Cardiac muscle cell (in vitro differentiated cells and primary cell): ENCODE results near the gene CLPX. TPM values are rescaled to one million over a fixed set of nuclear protein-coding genes. Genes with fewer than 3 reads are reported as not detected.

Experiments
- DNase-seq, 2 donors: peaks; one replicate each; pipeline versions ENCODE4 v3.0.0 to v3.0.0-alpha.2; 2010 to 2017; ENCODE audit warnings: low read depth in 1 of 2, low spot score in 1 of 2
- H3K27ac ChIP-seq: fragments of 200-600 bp; sonication (generic); 2 replicates; pipeline ENCODE4 v1.5.1; 2016
- H3K27me3 ChIP-seq: fragments of 200-600 bp; sonication (generic); 2 replicates; pipeline ENCODE4 v1.6.0; 2016; ENCODE audit warnings: control low read depth
- H3K36me3 ChIP-seq: fragments of 200-600 bp; sonication (generic); 2 replicates; pipeline ENCODE4 v1.5.1; 2016; ENCODE audit warnings: control low read depth
- H3K4me1 ChIP-seq: fragments of 200-600 bp; sonication (generic); 2 replicates; pipeline ENCODE4 v1.8.1; 2017; ENCODE audit warnings: low read depth, mild to moderate bottlenecking, mixed run types
- H3K4me3 ChIP-seq: fragments of 200-600 bp; sonication (generic); 2 replicates; pipeline ENCODE4 v1.5.1; 2016; ENCODE audit warnings: mild to moderate bottlenecking
- H3K9me3 ChIP-seq: fragments of 200-600 bp; sonication (generic); 2 replicates; pipeline ENCODE4 v1.5.1; 2017; ENCODE audit warnings: low read depth, mild to moderate bottlenecking, control low read depth
- CTCF ChIP-seq: IDR thresholded peaks from 2 replicates; pipeline ENCODE4 v1.5.1; 2012; ENCODE audit warnings: low read depth, mild to moderate bottlenecking, low read length
- polyA plus RNA-seq: library from polyadenylated mRNA; unstranded; fragments of >200 nt; fragmentation: Nextera tagmentation; extraction: Ambion mirVana; gene quantifications from 2 replicates; pipeline ENCODE4 v1.2.1, GENCODE V29; 2016
- total RNA-seq: library from RNA; depleted of rRNA; stranded (reverse); fragments of >200 nt; gene quantifications from 2 replicates; pipeline ENCODE4 v1.2.3, GENCODE V29; 2016

The CLPX gene
- total and polyA plus RNA-seq, 2 experiments from 2014 or later: 31.2 to 55.2 TPM

- no peak overlapping the region for H3K4me3 ChIP-seq
- no peak overlapping the region for H3K27ac ChIP-seq
- TF ChIP-seq CTCF: no peak
- no peaks in the 10 kb centered on the region for H3K36me3 ChIP-seq
- no peaks in the 10 kb centered on the region for H3K9me3 ChIP-seq
- no peaks in the 10 kb centered on the region for H3K27me3 ChIP-seq
- DNase-seq: no peak
- peaks cover 8% of the 10 kb centered on the region for H3K4me1 ChIP-seq
These were observed 20.0 kb upstream of the CLPX start for GRCh38 chr15:65204931-65205660.

DNA sequence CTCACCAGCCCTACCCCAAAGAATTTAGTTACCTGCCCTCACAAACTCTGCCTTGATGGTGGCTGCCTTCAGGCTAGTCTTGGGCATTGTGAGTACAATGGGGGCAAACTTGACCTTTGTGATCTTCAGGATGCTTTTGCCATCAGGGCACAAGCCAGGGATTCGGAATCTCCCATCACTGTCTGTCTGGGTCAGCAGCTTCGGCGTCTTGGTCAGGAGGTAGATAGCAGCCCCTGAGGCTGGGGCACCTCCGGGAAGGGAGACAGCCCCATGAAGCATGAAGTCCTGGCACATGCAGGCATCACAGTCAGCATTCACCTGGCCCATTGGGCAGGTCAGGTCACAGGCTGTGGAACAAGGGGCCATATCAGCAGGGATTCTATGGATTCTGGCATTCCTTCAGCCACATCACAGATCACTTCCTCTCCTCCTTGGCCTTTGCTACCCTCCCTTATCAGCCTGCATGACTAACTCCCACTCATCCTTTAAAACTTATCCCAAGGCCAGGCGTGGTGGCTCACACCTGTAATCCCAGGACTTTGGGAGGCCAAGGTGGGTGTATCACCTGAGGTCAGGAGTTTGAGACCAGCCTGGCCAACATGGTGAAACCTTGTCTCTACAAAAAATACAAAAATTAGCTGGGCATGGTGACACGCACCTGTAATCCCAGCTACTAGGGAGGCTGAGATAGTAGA lies 19.2 kb upstream of the CLPX start:
- TF ChIP-seq CTCF: no peak
- Histone ChIP-seq H3K27me3 (no peaks in the 10 kb centered on the region), H3K27ac (no peak overlapping the region), H3K4me1 (peaks cover 2% of the 10 kb centered on the region), H3K4me3 (no peak overlapping the region), H3K9me3 (no peaks in the 10 kb centered on the region), H3K36me3 (no peaks in the 10 kb centered on the region)
- DNase-seq: no peak

- no peak for TF ChIP-seq CTCF
- H3K4me1 ChIP-seq: no peaks in the 10 kb centered on the region
- H3K9me3 ChIP-seq: no peaks in the 10 kb centered on the region
- no peak overlapping the region for H3K27ac ChIP-seq
- no peak overlapping the region for H3K4me3 ChIP-seq
- DNase-seq: no peak
- H3K27me3 ChIP-seq: no peaks in the 10 kb centered on the region
- no peaks in the 10 kb centered on the region for H3K36me3 ChIP-seq
These were observed 16.8 kb upstream of the CLPX start for GRCh38 chr15:65201918-65202317.

DNA sequence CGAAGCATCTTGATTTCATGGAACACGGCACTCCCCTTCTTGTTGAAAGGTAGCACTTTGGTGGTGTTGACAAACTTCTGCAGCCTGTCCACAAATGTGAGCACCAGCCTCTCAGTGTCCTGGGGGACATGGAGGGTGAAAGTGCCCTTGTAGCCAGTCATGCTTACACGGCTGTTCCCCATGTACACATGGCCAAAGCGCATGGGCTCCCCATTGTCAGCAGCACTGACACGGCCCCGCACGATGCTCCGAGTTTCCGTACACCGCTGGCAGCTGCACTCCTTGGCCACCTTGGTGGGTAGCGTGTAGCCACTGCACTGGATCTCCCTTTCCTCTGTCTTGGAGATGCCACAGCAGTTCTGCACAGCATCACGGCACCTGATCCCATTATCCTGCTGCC lies 13.4 kb upstream of the CLPX start:
- Histone ChIP-seq H3K36me3 (no peaks in the 10 kb centered on the region), H3K4me1 (peaks cover 9% of the 10 kb centered on the region), H3K27ac (no peak overlapping the region), H3K9me3 (no peaks in the 10 kb centered on the region), H3K27me3 (no peaks in the 10 kb centered on the region), H3K4me3 (no peak overlapping the region)
- TF ChIP-seq CTCF: no peak
- no peak for DNase-seq

DNA sequence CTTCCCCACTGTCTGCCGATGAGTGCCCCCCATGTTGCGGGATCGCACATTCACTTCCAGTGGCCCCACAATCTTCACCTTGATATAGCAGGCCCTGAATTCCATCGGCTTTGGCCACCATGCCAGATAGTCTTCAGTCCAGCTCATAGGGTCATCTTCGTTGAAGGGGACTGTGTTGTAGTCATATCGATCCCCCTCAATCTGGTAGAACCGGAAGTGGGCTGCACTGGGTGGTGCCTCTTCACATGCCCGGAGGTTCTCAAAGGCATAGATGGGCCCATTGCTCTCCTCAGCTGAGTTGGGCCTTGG lies 12.1 kb upstream of the CLPX start:
- Histone ChIP-seq H3K27me3 (no peaks in the 10 kb centered on the region), H3K4me3 (no peak overlapping the region), H3K4me1 (peaks cover 9% of the 10 kb centered on the region), H3K36me3 (no peaks in the 10 kb centered on the region), H3K27ac (no peak overlapping the region), H3K9me3 (no peaks in the 10 kb centered on the region)
- no peak for DNase-seq
- no peak for TF ChIP-seq CTCF
